Transverse colon (tissue), 4 donors: ENCODE measurements around the gene PLEKHA1. TPM values are rescaled to one million over a fixed set of nuclear protein-coding genes. Genes with fewer than 3 reads are reported as not detected.
A peak's percentile ranks its signal among the peaks of the same experiment; 100 is the strongest.

Source experiments
- DNase-seq: peaks from one replicate; pipeline ENCODE4 v3.0.0-alpha.2; 2019
- H3K27ac ChIP-seq, 4 donors: fragments of 200-600 bp; sonication (generic); 2 replicates each; pipeline ENCODE4 v1.5.1; 2016 to 2018; ENCODE audit warnings: inconsistent platforms in 4 of 4
- H3K27me3 ChIP-seq: fragments of 200-600 bp; sonication (generic); 2 replicates; pipeline ENCODE4 v1.5.1; 2017; ENCODE audit warnings: inconsistent platforms
- H3K36me3 ChIP-seq, 4 donors: fragments of 200-600 bp; sonication (generic); 2 replicates each; pipeline ENCODE4 v1.5.1; 2017 to 2019; ENCODE audit warnings: inconsistent platforms in 4 of 4
- H3K4me1 ChIP-seq, 4 donors: fragments of 200-600 bp; sonication (generic); 2 replicates each; pipeline ENCODE4 v1.5.1; 2017 to 2020; ENCODE audit warnings: inconsistent platforms in 4 of 4
- H3K4me3 ChIP-seq, 4 donors: fragments of 200-600 bp; sonication (generic); 1 replicate in 1 of 4; 2 replicates in 3 of 4; pipeline versions ENCODE4 v1.5.1 to v1.6.1; 2017 to 2019; ENCODE audit warnings: inconsistent platforms in 4 of 4
- H3K9me3 ChIP-seq, 2 donors: fragments of 200-600 bp; sonication (generic); 2 replicates each; pipeline ENCODE4 v1.5.1; 2017 to 2019; ENCODE audit warnings: inconsistent platforms in 2 of 2
- CTCF ChIP-seq, 5 experiments: fragments of 200-600 bp in 3 of 5; fragments of 450-650 bp in 2 of 5; sonication (generic) in 3 of 5; IDR thresholded peaks; 1 replicate in 2 of 5; 2 replicates in 3 of 5; pipeline ENCODE4 v1.5.1; 2016 to 2017; ENCODE audit warnings: antibody characterized with exemption in 5 of 5, inconsistent platforms in 3 of 5, mild to moderate bottlenecking in 2 of 5, moderate library complexity in 1 of 5
- EP300 ChIP-seq: sonication (generic); formaldehyde crosslinking; IDR thresholded peaks from one replicate; pipeline ENCODE4 v1.6.1; 2017; ENCODE audit warnings: antibody characterized with exemption, low read depth
- POLR2A ChIP-seq: fragments of 450-650 bp; IDR thresholded peaks from one replicate; pipeline ENCODE4 v1.6.1; 2016; ENCODE audit warnings: antibody characterized with exemption, mild to moderate bottlenecking, moderate library complexity
- POLR2AphosphoS5 ChIP-seq, 3 donors: sonication (generic); formaldehyde crosslinking; IDR thresholded peaks; one replicate each; pipeline ENCODE4 v1.6.1; 2016; ENCODE audit warnings: antibody characterized with exemption in 3 of 3
- WGBS, 2 donors: methylation state at CpG; one replicate each; pipeline ENCODE4 v1.1.5; 2018; ENCODE audit warnings: low coverage in 1 of 2; 5-methylcytosine and 5-hydroxymethylcytosine counted together
- in situ Hi-C, 4 donors: fragments of 200-750 bp; cut with MboI; loops; one replicate each; pipeline versions ENCODE4 v1.15.0 to v1.15.1; 2017; ENCODE audit warnings: low sequenced_read_pairs in 3 of 4, low pct_ligation_motif_present in 1 of 4, low pct_unique_long_range_greater_than_20kb in 1 of 4
- intact Hi-C: fragments of 100-400 bp; cut with DNase I; formaldehyde crosslinking; loops from one replicate; pipeline ENCODE4 v1.15.1; 2023; ENCODE audit warnings: low total_unique reads
- total RNA-seq, 4 donors: library from RNA; depleted of rRNA; stranded (reverse); fragments of >200 nt; gene quantifications; one replicate each; pipeline ENCODE4 v1.1.0, GENCODE V29; 2016

The PLEKHA1 gene
- total RNA-seq, 4 donors from 2014 or later: 10.7 to 40.3 (median 28.9) TPM

GRCh38 chr10:122457934-122458333, 83.4 kb downstream of the PLEKHA1 start:
- intact Hi-C loops: loop anchor here (5.0 kb wide), 1 partner anchor 44 kb away; no protein-coding TSS in a partner anchor
- no peak overlapping the region for H3K4me3 ChIP-seq
- H3K9me3 ChIP-seq: no peaks in the 10 kb centered on the region
- 61 to 64% methylated on average over 3 to 5 of the region's 5 CpGs for WGBS, 2 donors
- H3K27me3 ChIP-seq: peaks cover 48% of the 10 kb centered on the region
- peaks cover 0 to 21% (median 13%) of the 10 kb centered on the region in 4 donors for H3K4me1 ChIP-seq
- no peaks in the 10 kb centered on the region for H3K36me3 ChIP-seq
- TF ChIP-seq CTCF (IDR thresholded peaks at IDR 0.05): no peak
- no peak overlapping the region for H3K27ac ChIP-seq
- no peak for DNase-seq
- in situ Hi-C loops: no loop called here

GRCh38 chr10:122458693-122459092, 84.2 kb downstream of the PLEKHA1 start:
- H3K27me3 ChIP-seq: peaks cover 56% of the 10 kb centered on the region
- H3K4me3 ChIP-seq: no peak overlapping the region
- no peak for DNase-seq
- H3K9me3 ChIP-seq: no peaks in the 10 kb centered on the region
- 75% methylated on average over 6 of the region's 6 CpGs; no CpG with 5 or more reads in 1 of the 2 donors for WGBS, 2 donors
- H3K4me1 ChIP-seq: peaks cover 0 to 28% (median 17%) of the 10 kb centered on the region in 4 donors
- no peak for TF ChIP-seq EP300
- TF ChIP-seq POLR2A: no peak
- no peak for TF ChIP-seq CTCF (IDR thresholded peaks at IDR 0.05)
- no peak for TF ChIP-seq POLR2AphosphoS5 (IDR thresholded peaks at IDR 0.05)
- in situ Hi-C loops (no loop called here), intact Hi-C loops (loop anchor here (5.0 kb wide), 1 partner anchor 44 kb away; no protein-coding TSS in a partner anchor)
- no peaks in the 10 kb centered on the region for H3K36me3 ChIP-seq
- H3K27ac ChIP-seq: no peak overlapping the region

GRCh38 chr10:122459561-122460273, 85.2 kb downstream of the PLEKHA1 start:
- no peaks in the 10 kb centered on the region for H3K36me3 ChIP-seq
- WGBS, 2 donors: 60 to 70% methylated on average over 1 to 14 of the region's 14 CpGs
- H3K4me1 ChIP-seq: peaks cover 0 to 29% (median 19%) of the 10 kb centered on the region in 4 donors
- H3K4me3 ChIP-seq: no peak overlapping the region
- TF ChIP-seq POLR2A: no peak
- no peak for TF ChIP-seq EP300
- no peak for DNase-seq
- no peaks in the 10 kb centered on the region for H3K9me3 ChIP-seq
- in situ Hi-C loops (no loop called here), intact Hi-C loops (loop anchor here (5.0 kb wide), 1 partner anchor 43 kb away; no protein-coding TSS in a partner anchor)
- H3K27ac ChIP-seq: no peak overlapping the region
- H3K27me3 ChIP-seq: peaks cover 66% of the 10 kb centered on the region

GRCh38 chr10:122460891-122461293, 86.4 kb downstream of the PLEKHA1 start:
- Histone ChIP-seq H3K27ac (peak overlapping the region; percentile 56 to 85 (median 76)), H3K4me3 (peak overlapping the region; percentile 42 to 65 (median 46)), H3K4me1 (peaks cover 0 to 29% (median 19%) of the 10 kb centered on the region in 4 donors), H3K36me3 (no peaks in the 10 kb centered on the region), H3K9me3 (no peaks in the 10 kb centered on the region), H3K27me3 (peaks cover 74% of the 10 kb centered on the region)
- intact Hi-C loops (no loop called here), in situ Hi-C loops (no loop called here)
- TF ChIP-seq POLR2AphosphoS5 (IDR thresholded peaks at IDR 0.05) (no peak), CTCF (IDR thresholded peaks at IDR 0.05) (no peak), POLR2A (no peak), EP300 (no peak)
- no peak for DNase-seq
- WGBS, 2 donors: 0% methylated on average over 3 of the region's 40 CpGs; no CpG with 5 or more reads in 1 of the 2 donors
